Skeletal muscle tissue (tissue), 4 donors: ENCODE data around the gene LYZL2. TPM values are rescaled to one million over a fixed set of nuclear protein-coding genes. Genes with fewer than 3 reads are reported as not detected.
"Not testable (repeated sequence)": the region's sequence is repeated elsewhere in the genome, so short reads cannot be mapped to it uniquely, and the experiment has no call there.

Source experiments
- H3K27ac ChIP-seq: one replicate; pipeline ENCODE4 v1.7.0; 2013; ENCODE audit warnings: mild to moderate bottlenecking, low read depth, low read length, inconsistent platforms
- H3K27me3 ChIP-seq, 3 donors: one replicate each; pipeline ENCODE4 v1.7.0; 2013; ENCODE audit warnings: low read length in 3 of 3; ENCODE audit not compliant: control insufficient read depth in 3 of 3, insufficient read depth in 3 of 3
- H3K36me3 ChIP-seq, 3 donors: one replicate each; pipeline ENCODE4 v1.7.0; 2013; ENCODE audit warnings: low read length in 3 of 3; ENCODE audit not compliant: control insufficient read depth in 3 of 3, insufficient read depth in 3 of 3
- H3K4me1 ChIP-seq, 3 donors: one replicate each; pipeline ENCODE4 v1.7.0; 2013; ENCODE audit warnings: low read length in 3 of 3, mild to moderate bottlenecking in 3 of 3; ENCODE audit not compliant: control insufficient read depth in 3 of 3, insufficient read depth in 3 of 3
- H3K4me3 ChIP-seq, 3 donors: one replicate each; pipeline ENCODE4 v1.7.0; 2013; ENCODE audit warnings: low read length in 3 of 3
- H3K9ac ChIP-seq, 3 donors: one replicate each; pipeline ENCODE4 v1.7.0; 2013; ENCODE audit warnings: low read length in 3 of 3, mild to moderate bottlenecking in 3 of 3, moderate library complexity in 2 of 3, low read depth in 1 of 3
- H3K9me3 ChIP-seq, 3 donors: one replicate each; pipeline ENCODE4 v1.7.0; 2013; ENCODE audit warnings: low read length in 3 of 3; ENCODE audit not compliant: control insufficient read depth in 3 of 3
- total RNA-seq: library from RNA; depleted of rRNA; stranded (reverse); fragments of >200 nt; gene quantifications from one replicate; pipeline ENCODE4 v1.2.3, GENCODE V29; 2014
- donor health status: Osteomylitis.

The LYZL2 gene
- total RNA-seq, 1 donor from 2014 or later: not detected

GRCh38 chr10:30639946-30640786, 10.6 kb upstream of the LYZL2 start:
- no peak overlapping the region for H3K9ac ChIP-seq
- H3K27ac ChIP-seq: no peak overlapping the region

GRCh38 chr10:30637881-30638467, 8.4 kb upstream of the LYZL2 start:
- H3K9me3 ChIP-seq: no peaks in the 10 kb centered on the region
- no peak overlapping the region for H3K9ac ChIP-seq
- H3K27ac ChIP-seq: no peak overlapping the region
- H3K4me3 ChIP-seq: no peak overlapping the region
- H3K4me1 ChIP-seq: no peaks in the 10 kb centered on the region
- H3K27me3 ChIP-seq: no peaks in the 10 kb centered on the region
- H3K36me3 ChIP-seq: no peaks in the 10 kb centered on the region

More at GRCh38 chr10:30639946-30640786, 10.6 kb upstream of the LYZL2 start:
- Histone ChIP-seq H3K4me1 (peaks cover 0 to 4% (median 2%) of the 10 kb centered on the region in 3 donors), H3K27me3 (no peaks in the 10 kb centered on the region), H3K9me3 (no peaks in the 10 kb centered on the region), H3K4me3 (no peak overlapping the region), H3K36me3 (no peaks in the 10 kb centered on the region)

GRCh38 chr10:30631188-30631587, 1.6 kb upstream of the LYZL2 start:
- Histone ChIP-seq H3K9ac (no peak overlapping the region), H3K9me3 (no peaks in the 10 kb centered on the region), H3K27me3 (no peaks in the 10 kb centered on the region), H3K27ac (no peak overlapping the region), H3K36me3 (no peaks in the 10 kb centered on the region), H3K4me3 (no peak overlapping the region), H3K4me1 (no peaks in the 10 kb centered on the region)

- Histone ChIP-seq H3K4me3 (no peak overlapping the region), H3K27ac (no peak overlapping the region), H3K9ac (no peak overlapping the region)
These were observed 1.0 kb upstream of the LYZL2 start for GRCh38 chr10:30630571-30630970.

GRCh38 chr10:30628576-30628975, 977 bp downstream of the LYZL2 start:
- not testable (repeated sequence) for H3K4me1 ChIP-seq, H3K9ac ChIP-seq, H3K27ac ChIP-seq, H3K27me3 ChIP-seq, H3K4me3 ChIP-seq, H3K9me3 ChIP-seq, H3K36me3 ChIP-seq

More at GRCh38 chr10:30630571-30630970, 1.0 kb upstream of the LYZL2 start:
- Histone ChIP-seq H3K36me3 (no peaks in the 10 kb centered on the region), H3K27me3 (no peaks in the 10 kb centered on the region), H3K4me1 (no peaks in the 10 kb centered on the region), H3K9me3 (no peaks in the 10 kb centered on the region)

GRCh38 chr10:30626837-30627236, 2.7 kb downstream of the LYZL2 start:
- H3K9ac ChIP-seq, H3K9me3 ChIP-seq, H3K4me3 ChIP-seq, H3K4me1 ChIP-seq, H3K36me3 ChIP-seq, H3K27me3 ChIP-seq, H3K27ac ChIP-seq: not testable (repeated sequence)

- not testable (repeated sequence) for H3K27ac ChIP-seq, H3K9ac ChIP-seq, H3K9me3 ChIP-seq, H3K4me1 ChIP-seq, H3K27me3 ChIP-seq, H3K4me3 ChIP-seq, H3K36me3 ChIP-seq
These were observed 3.4 kb downstream of the LYZL2 start for GRCh38 chr10:30626196-30626595.

- H3K4me3 ChIP-seq: no peak overlapping the region
These were observed 4.5 kb downstream of the LYZL2 start for GRCh38 chr10:30625080-30625479.

GRCh38 chr10:30619966-30620365, 9.6 kb downstream of the LYZL2 start:
- Histone ChIP-seq H3K27ac (no peak overlapping the region), H3K4me1 (no peaks in the 10 kb centered on the region), H3K27me3 (peaks cover 0 to 3% (median 2%) of the 10 kb centered on the region in 3 donors), H3K9ac (no peak overlapping the region), H3K36me3 (no peaks in the 10 kb centered on the region), H3K9me3 (no peaks in the 10 kb centered on the region), H3K4me3 (no peak overlapping the region)

More at GRCh38 chr10:30625080-30625479, 4.5 kb downstream of the LYZL2 start:
- no peak overlapping the region for H3K9ac ChIP-seq
- no peaks in the 10 kb centered on the region for H3K4me1 ChIP-seq
- no peak overlapping the region for H3K27ac ChIP-seq
- H3K27me3 ChIP-seq: no peaks in the 10 kb centered on the region
- H3K9me3 ChIP-seq: no peaks in the 10 kb centered on the region
- H3K36me3 ChIP-seq: no peaks in the 10 kb centered on the region

- peaks cover 0 to 3% (median 2%) of the 10 kb centered on the region in 3 donors for H3K27me3 ChIP-seq
- no peak overlapping the region for H3K9ac ChIP-seq
- no peaks in the 10 kb centered on the region for H3K36me3 ChIP-seq
- H3K27ac ChIP-seq: no peak overlapping the region
- H3K9me3 ChIP-seq: no peaks in the 10 kb centered on the region
- H3K4me3 ChIP-seq: no peak overlapping the region
- H3K4me1 ChIP-seq: no peaks in the 10 kb centered on the region
These were observed 12.5 kb downstream of the LYZL2 start for GRCh38 chr10:30617070-30617469.
